K562 (cell line): Measurements from ENCODE around the gene ZNF778. TPM values are rescaled to one million over a fixed set of nuclear protein-coding genes. Genes with fewer than 3 reads are reported as not detected.

Source experiments
- BHLHE40 ChIP-seq: IDR thresholded peaks from 2 replicates; pipeline ENCODE4 v1.6.1; 2011; ENCODE audit warnings: low read length, improper control_type of control experiment
- CEBPG ChIP-seq, 3 experiments: fragments of 200-800 bp in 1 of 3; sonication (Bioruptor generic) in 1 of 3; sonication (generic) in 1 of 3; formaldehyde crosslinking in 1 of 3; IDR thresholded peaks in 2 of 3; conservative IDR thresholded peaks in 1 of 3; 2 replicates each; pipeline versions ENCODE4 v1.6.1 to v1.8.0; 2016 to 2022; ENCODE audit warnings: missing compliant biosample characterization in 2 of 3, missing genetic modification characterization in 2 of 3, mild to moderate bottlenecking in 1 of 3, missing genetic modification reagents in 1 of 3
- HMGN3 ChIP-seq: IDR thresholded peaks from 2 replicates; pipeline ENCODE4 v1.6.1; 2011; ENCODE audit warnings: borderline replicate concordance, low read depth, mild to moderate bottlenecking, mixed read lengths, low read length; ENCODE audit not compliant: insufficient read length; ENCODE audit errors: extremely low read depth
- HNRNPH1 ChIP-seq: fragments of 200-400 bp; formaldehyde crosslinking; optimal IDR thresholded peaks from 2 replicates; pipeline ENCODE3; 2017; ENCODE audit warnings: low read depth, mild to moderate bottlenecking, low read length, moderate library complexity
- KLF10 ChIP-seq: fragments of 250-450 bp; sonication (Bioruptor Pico); IDR thresholded peaks from 2 replicates; pipeline ENCODE4 v1.6.1; 2021; ENCODE audit warnings: matching md5 sums
- NCOR1 ChIP-seq: fragments of 450-650 bp; IDR thresholded peaks from 2 replicates; pipeline ENCODE4 v1.6.1; 2016; ENCODE audit warnings: mild to moderate bottlenecking, moderate library complexity
- NFIC ChIP-seq: fragments of 450-650 bp; IDR thresholded peaks from 2 replicates; pipeline ENCODE4 v1.6.1; 2017; ENCODE audit warnings: mild to moderate bottlenecking, inconsistent platforms
- NUFIP1 ChIP-seq: fragments of 450-650 bp; IDR thresholded peaks from 2 replicates; pipeline ENCODE4 v1.6.1; 2018; ENCODE audit not compliant: partially characterized antibody
- PHB2 ChIP-seq: fragments of 450-650 bp; IDR thresholded peaks from 2 replicates; pipeline ENCODE4 v1.6.1; 2017; ENCODE audit warnings: low read depth
- PHTF2 ChIP-seq: fragments of 250-450 bp; sonication (Bioruptor Pico); IDR thresholded peaks from 2 replicates; pipeline ENCODE4 v1.5.0; 2021; ENCODE audit warnings: mild to moderate bottlenecking
- RBFOX2 ChIP-seq: fragments of 200-400 bp; formaldehyde crosslinking; IDR thresholded peaks from 2 replicates; pipeline ENCODE4 v1.6.1; 2017; ENCODE audit warnings: low read depth, mild to moderate bottlenecking, low read length, moderate library complexity
- RBM39 ChIP-seq: fragments of 200-400 bp; formaldehyde crosslinking; optimal IDR thresholded peaks from 2 replicates; pipeline ENCODE3; 2018; ENCODE audit warnings: low read depth, low read length
- U2AF1 ChIP-seq: fragments of 200-400 bp; formaldehyde crosslinking; optimal IDR thresholded peaks from 2 replicates; pipeline ENCODE3; 2017; ENCODE audit warnings: mild to moderate bottlenecking, low read depth, low read length, moderate library complexity
- ZC3H8 ChIP-seq: fragments of 450-650 bp; IDR thresholded peaks from 2 replicates; pipeline ENCODE4 v1.6.1; 2017
- ZKSCAN3 ChIP-seq: fragments of 250-450 bp; sonication (Bioruptor Pico); IDR thresholded peaks from 2 replicates; pipeline ENCODE4 v1.4.0; 2020
- ZNF24 ChIP-seq: fragments of 450-650 bp; IDR thresholded peaks from 2 replicates; pipeline ENCODE4 v1.6.1; 2016
- ZNF57 ChIP-seq: fragments of 450-650 bp; formaldehyde crosslinking; IDR thresholded peaks from 2 replicates; pipeline ENCODE4 v1.4.0; 2020; ENCODE audit warnings: mild to moderate bottlenecking, moderate library complexity
- polyA plus RNA-seq, 8 experiments: library from polyadenylated mRNA; depleted of rRNA in 4 of 8; stranded (reverse) in 5 of 8; unstranded in 3 of 8; fragments of >200 nt; fragmentation: Nextera tagmentation in 2 of 8; fragmentation: Illumina TruSeq in 1 of 8; extraction: Ambion mirVana in 2 of 8; extraction: Trizol in 1 of 8; gene quantifications; 2 replicates each; pipeline versions ENCODE4 v1.2.1 to v1.2.3, GENCODE V29; 2011 to 2014; ENCODE audit warnings: inconsistent platforms in 1 of 8, missing spikeins in 1 of 8
- total RNA-seq, 7 experiments: library from RNA; depleted of rRNA in 6 of 7; stranded (reverse); fragments of >200 nt in 6 of 7; fragmentation: Illumina TruSeq in 2 of 7; extraction: Trizol in 2 of 7; gene quantifications; 2 replicates each; pipeline versions ENCODE4 v1.2.1 to v1.2.3, GENCODE V29; 2011 to 2021; ENCODE audit warnings: low replicate concordance in 1 of 7
- TF ChIP-seq, protein P1 (sequence below): fragments of 450-650 bp; IDR thresholded peaks from 2 replicates; pipeline ENCODE4 v1.6.1; 2017; ENCODE audit warnings: mild to moderate bottlenecking, moderate library complexity
- TF ChIP-seq, protein P2 (sequence below): fragments of 450-650 bp; IDR thresholded peaks from 2 replicates; pipeline ENCODE4 v1.6.1; 2017; ENCODE audit warnings: antibody characterized with exemption
- TF ChIP-seq, protein P3 (sequence below): fragments of 450-650 bp; IDR thresholded peaks from 2 replicates; pipeline ENCODE4 v1.6.1; 2016; ENCODE audit warnings: missing biosample characterization, missing genetic modification characterization
- TF ChIP-seq, protein P4 (sequence below): fragments of 200-800 bp; sonication (Bioruptor generic); IDR thresholded peaks from 2 replicates; pipeline ENCODE4 v1.6.1; 2017; ENCODE audit warnings: missing genetic modification characterization, missing compliant biosample characterization
- TF ChIP-seq, protein P5 (sequence below): conservative IDR thresholded peaks from 2 replicates; pipeline ENCODE4 v1.6.1; 2011; ENCODE audit warnings: low read depth, mild to moderate bottlenecking, low read length; ENCODE audit not compliant: control insufficient read depth

Gene ZNF778
- total and polyA plus RNA-seq, 9 of the 15 experiments (the other 6 are each of a cell fraction or from before 2014, with no cell fraction given): 0.70 to 60.6 (median 7.5) TPM

DNA sequence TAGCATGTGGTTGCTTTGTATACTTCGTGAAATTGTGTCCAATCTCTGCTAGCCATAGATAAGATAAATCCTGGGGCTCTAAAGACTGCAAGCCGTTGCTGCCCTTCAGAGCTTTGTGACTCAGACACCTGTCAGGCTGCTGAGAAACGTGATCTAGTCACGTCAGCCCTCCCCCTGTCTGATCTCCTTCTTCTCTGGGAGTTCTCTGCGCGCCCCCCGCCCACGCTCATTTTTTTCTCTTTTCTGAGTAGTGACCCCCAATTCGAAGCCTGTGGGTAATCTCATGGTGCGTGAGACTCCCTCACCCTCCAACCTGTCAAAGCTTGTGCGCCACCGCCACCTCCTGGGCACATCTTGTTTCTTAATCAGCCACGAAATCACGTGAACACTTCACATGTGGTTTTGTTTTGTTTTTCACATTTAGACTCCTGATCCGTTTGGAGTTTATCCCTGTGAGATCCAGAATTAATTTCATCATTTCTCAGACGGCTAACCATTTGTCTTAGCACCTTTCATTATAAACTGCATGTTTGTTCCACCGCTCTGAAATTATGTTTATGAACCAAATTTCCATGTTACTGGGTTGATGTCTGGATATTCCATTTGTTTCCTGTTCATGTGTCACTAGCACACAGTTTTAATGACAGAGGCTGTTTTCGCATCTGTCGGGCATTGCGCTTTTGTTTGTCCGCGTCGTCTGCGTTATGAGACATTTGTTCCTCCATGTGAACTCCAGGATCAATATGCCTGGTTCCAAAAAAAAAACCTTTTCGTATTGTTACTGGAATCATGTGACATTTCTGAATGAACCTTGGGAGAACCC lies 977 bp upstream of the ZNF778 start (continued):
- TF ChIP-seq, protein P1, sequence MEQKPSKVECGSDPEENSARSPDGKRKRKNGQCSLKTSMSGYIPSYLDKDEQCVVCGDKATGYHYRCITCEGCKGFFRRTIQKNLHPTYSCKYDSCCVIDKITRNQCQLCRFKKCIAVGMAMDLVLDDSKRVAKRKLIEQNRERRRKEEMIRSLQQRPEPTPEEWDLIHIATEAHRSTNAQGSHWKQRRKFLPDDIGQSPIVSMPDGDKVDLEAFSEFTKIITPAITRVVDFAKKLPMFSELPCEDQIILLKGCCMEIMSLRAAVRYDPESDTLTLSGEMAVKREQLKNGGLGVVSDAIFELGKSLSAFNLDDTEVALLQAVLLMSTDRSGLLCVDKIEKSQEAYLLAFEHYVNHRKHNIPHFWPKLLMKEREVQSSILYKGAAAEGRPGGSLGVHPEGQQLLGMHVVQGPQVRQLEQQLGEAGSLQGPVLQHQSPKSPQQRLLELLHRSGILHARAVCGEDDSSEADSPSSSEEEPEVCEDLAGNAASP: no peak
- TF ChIP-seq PHB2 (no peak), U2AF1 (no peak), KLF10 (CRISPR knock-in tag) (no peak), NCOR1 (peak; percentile 61), PHTF2 (CRISPR knock-in tag) (no peak), CEBPG (CRISPR knock-in tag; IDR thresholded peaks at IDR 0.05) (no peak; the same call in 1 of the 2 replicates), CEBPG (tag; conservative IDR thresholded peaks at IDR 0.05 in 1 of 2, IDR thresholded peaks at IDR 0.05 in 1 of 2) (peak in 1 of 2 experiments; percentile 49; a peak in 2 of 4 replicates), ZNF24 (no peak), NUFIP1 (no peak), ZNF57 (CRISPR knock-in tag) (no peak), RBFOX2 (no peak), HNRNPH1 (no peak), RBM39 (no peak), ZKSCAN3 (no peak), HMGN3 (no peak), NFIC (peak; percentile 37; the same call in 1 of the 2 replicates), BHLHE40 (peak; percentile 95), ZC3H8 (no peak)
- TF ChIP-seq, protein P2, sequence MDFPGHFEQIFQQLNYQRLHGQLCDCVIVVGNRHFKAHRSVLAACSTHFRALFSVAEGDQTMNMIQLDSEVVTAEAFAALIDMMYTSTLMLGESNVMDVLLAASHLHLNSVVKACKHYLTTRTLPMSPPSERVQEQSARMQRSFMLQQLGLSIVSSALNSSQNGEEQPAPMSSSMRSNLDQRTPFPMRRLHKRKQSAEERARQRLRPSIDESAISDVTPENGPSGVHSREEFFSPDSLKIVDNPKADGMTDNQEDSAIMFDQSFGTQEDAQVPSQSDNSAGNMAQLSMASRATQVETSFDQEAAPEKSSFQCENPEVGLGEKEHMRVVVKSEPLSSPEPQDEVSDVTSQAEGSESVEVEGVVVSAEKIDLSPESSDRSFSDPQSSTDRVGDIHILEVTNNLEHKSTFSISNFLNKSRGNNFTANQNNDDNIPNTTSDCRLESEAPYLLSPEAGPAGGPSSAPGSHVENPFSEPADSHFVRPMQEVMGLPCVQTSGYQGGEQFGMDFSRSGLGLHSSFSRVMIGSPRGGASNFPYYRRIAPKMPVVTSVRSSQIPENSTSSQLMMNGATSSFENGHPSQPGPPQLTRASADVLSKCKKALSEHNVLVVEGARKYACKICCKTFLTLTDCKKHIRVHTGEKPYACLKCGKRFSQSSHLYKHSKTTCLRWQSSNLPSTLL: no peak
- TF ChIP-seq, protein P3, sequence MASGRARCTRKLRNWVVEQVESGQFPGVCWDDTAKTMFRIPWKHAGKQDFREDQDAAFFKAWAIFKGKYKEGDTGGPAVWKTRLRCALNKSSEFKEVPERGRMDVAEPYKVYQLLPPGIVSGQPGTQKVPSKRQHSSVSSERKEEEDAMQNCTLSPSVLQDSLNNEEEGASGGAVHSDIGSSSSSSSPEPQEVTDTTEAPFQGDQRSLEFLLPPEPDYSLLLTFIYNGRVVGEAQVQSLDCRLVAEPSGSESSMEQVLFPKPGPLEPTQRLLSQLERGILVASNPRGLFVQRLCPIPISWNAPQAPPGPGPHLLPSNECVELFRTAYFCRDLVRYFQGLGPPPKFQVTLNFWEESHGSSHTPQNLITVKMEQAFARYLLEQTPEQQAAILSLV: no peak
- TF ChIP-seq, protein P4, sequence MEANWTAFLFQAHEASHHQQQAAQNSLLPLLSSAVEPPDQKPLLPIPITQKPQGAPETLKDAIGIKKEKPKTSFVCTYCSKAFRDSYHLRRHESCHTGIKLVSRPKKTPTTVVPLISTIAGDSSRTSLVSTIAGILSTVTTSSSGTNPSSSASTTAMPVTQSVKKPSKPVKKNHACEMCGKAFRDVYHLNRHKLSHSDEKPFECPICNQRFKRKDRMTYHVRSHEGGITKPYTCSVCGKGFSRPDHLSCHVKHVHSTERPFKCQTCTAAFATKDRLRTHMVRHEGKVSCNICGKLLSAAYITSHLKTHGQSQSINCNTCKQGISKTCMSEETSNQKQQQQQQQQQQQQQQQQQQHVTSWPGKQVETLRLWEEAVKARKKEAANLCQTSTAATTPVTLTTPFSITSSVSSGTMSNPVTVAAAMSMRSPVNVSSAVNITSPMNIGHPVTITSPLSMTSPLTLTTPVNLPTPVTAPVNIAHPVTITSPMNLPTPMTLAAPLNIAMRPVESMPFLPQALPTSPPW (CRISPR knock-in tag): peak; percentile 56
- TF ChIP-seq, protein P5, sequence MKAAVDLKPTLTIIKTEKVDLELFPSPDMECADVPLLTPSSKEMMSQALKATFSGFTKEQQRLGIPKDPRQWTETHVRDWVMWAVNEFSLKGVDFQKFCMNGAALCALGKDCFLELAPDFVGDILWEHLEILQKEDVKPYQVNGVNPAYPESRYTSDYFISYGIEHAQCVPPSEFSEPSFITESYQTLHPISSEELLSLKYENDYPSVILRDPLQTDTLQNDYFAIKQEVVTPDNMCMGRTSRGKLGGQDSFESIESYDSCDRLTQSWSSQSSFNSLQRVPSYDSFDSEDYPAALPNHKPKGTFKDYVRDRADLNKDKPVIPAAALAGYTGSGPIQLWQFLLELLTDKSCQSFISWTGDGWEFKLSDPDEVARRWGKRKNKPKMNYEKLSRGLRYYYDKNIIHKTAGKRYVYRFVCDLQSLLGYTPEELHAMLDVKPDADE: peak; percentile 46; the same call in 1 of the 2 replicates
